Bronchial epithelial cell (primary cell): Measurements from ENCODE around the gene CADM1. TPM values are rescaled to one million over a fixed set of nuclear protein-coding genes. Genes with fewer than 3 reads are reported as not detected.

Experiments used
- DNase-seq: peaks from one replicate; pipeline ENCODE4 v3.0.0-alpha.2; 2010; ENCODE audit warnings: low read depth
- FAIRE-seq: peaks from 2 replicates; lab custom pipeline; 2011; peaks lifted over from hg19 to GRCh38; lab: Jason Lieb, UNC
- H3K27me3 ChIP-seq: 2 replicates; pipeline ENCODE4 v1.5.1; 2011; ENCODE audit warnings: low read length; ENCODE audit not compliant: control insufficient read depth, insufficient read depth
- H3K36me3 ChIP-seq: 2 replicates; pipeline ENCODE4 v1.5.1; 2011; ENCODE audit warnings: low read length; ENCODE audit not compliant: control insufficient read depth, insufficient read depth
- H3K4me3 ChIP-seq: 2 replicates; pipeline ENCODE4 v1.5.1; 2011; ENCODE audit warnings: mild to moderate bottlenecking, low read depth, low read length, control low read depth
- total RNA-seq: library from RNA; depleted of rRNA; stranded (reverse); fragments of >200 nt; gene quantifications from 2 replicates; pipeline ENCODE4 v1.2.1, GENCODE V29; 2014
- TF ChIP-seq, protein P1 (sequence below): IDR thresholded peaks from 2 replicates; pipeline ENCODE4 v1.5.1; 2011; ENCODE audit warnings: mild to moderate bottlenecking, moderate library complexity, low read length, control low read depth, inconsistent platforms; ENCODE audit not compliant: insufficient read depth, severe bottlenecking

Gene CADM1
- total RNA-seq, 1 donor from 2014 or later, result 1.6 TPM

DNA sequence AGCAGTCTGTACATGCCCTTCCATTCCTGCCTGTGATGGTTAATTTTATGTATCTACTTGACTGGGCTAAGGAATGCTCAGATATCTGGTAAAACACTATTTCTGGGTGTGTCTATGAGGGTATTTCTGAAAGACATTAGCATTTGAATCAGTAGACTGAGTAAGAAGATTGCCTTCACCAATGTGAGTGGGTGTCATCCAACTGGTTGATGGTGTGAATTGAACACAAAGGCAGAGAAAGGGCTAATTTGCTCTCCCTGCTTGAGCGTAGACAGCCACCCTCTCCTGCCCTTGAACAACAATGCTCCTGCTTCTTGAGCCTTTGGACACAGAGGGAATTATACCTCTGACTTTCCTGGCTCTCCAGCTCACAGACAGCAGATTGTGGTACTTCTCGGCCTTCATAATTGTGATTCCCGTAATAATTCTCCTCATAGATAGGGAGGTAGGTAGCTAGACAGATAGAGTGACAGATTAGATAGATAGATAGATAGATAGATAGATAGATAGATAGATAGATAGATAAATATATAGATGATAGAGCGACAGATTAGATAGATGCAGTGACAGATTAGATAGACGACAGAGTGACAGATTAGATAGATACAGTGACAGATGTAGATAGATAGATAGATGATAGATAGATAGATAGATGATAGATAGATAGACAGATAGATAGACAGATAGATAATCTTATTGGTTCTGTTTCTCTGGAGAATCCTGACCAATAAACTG is 370.6 kb downstream of the CADM1 start:
- no peak for FAIRE-seq

DNA sequence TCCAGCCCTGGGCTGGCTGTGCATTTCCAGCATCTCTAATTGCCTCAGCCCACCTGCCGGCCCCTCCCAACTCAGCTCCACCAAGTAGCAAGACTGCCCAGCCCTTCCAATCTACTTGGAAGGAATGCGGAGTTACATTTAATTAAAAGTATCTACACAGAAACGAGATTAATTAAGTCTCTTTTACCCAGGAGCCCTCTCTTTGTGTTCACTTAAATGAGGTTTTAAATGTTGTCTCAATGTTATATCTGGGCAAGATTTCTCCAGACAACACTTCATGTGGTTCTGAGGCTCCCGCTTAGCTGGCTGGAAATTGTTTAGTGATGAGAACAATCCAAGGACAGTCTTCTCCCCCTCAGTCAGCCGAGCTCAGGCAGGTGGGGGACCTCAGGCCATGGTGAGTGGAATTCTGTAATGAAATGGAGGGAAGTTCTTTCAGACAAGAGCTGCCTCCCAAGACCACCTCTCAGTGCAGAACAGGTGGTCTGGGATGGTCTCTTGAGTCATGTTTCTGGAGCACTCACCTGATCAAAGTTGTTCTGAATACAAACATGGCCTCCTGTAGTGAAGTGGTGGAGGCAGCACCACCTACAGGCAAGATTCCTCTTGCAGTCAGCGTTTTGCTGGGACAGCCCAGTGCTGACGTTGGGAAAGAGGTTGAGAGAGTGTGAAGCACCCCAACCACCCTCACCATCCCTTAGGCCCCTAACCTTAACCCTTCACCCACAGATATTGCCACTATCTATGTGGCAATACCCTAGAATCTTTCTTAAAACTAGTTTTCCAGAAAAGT is 371.6 kb downstream of the CADM1 start:
- Histone ChIP-seq H3K27me3 (no peaks in the 10 kb centered on the region), H3K4me3 (no peak overlapping the region), H3K36me3 (no peaks in the 10 kb centered on the region)
- DNase-seq (no peak), FAIRE-seq (no peak)
- TF ChIP-seq, protein P1, sequence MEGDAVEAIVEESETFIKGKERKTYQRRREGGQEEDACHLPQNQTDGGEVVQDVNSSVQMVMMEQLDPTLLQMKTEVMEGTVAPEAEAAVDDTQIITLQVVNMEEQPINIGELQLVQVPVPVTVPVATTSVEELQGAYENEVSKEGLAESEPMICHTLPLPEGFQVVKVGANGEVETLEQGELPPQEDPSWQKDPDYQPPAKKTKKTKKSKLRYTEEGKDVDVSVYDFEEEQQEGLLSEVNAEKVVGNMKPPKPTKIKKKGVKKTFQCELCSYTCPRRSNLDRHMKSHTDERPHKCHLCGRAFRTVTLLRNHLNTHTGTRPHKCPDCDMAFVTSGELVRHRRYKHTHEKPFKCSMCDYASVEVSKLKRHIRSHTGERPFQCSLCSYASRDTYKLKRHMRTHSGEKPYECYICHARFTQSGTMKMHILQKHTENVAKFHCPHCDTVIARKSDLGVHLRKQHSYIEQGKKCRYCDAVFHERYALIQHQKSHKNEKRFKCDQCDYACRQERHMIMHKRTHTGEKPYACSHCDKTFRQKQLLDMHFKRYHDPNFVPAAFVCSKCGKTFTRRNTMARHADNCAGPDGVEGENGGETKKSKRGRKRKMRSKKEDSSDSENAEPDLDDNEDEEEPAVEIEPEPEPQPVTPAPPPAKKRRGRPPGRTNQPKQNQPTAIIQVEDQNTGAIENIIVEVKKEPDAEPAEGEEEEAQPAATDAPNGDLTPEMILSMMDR, result peak; percentile 15

More for the DNA sequence above, 370.6 kb downstream of the CADM1 start:
- Histone ChIP-seq H3K27me3 (no peaks in the 10 kb centered on the region), H3K36me3 (no peaks in the 10 kb centered on the region), H3K4me3 (no peak overlapping the region)
- TF ChIP-seq, protein P1, result no peak
- DNase-seq, result no peak

DNA sequence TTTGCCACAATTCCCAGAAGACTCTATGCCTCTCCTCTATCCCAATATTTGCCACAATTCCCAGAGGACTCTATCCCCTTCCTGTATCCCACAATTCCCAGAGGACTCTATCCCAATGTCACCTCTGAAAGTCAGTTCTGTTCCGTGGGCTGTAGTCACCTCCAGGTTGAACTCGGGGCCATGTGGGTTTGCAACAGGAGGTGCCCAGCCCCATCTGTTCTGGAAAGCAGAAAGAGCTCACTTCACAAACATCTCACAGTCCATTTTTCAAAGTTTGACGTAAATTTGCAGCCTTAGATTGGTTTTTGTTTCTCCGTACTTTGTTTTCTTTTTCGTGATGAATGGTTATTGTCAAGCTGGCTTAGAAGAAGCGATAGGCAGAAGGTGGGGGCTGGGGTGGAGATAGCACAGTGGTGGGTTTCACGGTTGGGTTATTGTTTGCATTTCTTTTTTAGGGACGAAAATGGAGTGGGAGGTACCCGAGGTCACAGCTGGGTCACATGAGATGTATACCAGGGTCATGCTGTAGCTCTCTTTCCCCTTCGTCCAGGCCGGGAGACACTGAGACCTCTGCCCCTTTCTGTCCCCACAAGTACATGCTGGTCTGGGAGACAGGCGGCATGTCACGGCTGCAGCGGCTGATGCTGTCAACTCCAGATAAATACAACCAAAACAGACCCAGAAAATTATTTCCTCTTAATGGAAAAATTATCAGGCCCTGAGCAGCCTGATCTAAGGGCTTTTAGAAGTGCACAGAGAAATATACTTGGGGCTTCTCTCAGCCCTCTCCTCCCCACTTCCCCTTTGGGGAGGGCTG is 374.5 kb downstream of the CADM1 start:
- no peak overlapping the region for H3K4me3 ChIP-seq
- DNase-seq, result no peak
- no peak for FAIRE-seq
- H3K27me3 ChIP-seq, result no peaks in the 10 kb centered on the region
- no peaks in the 10 kb centered on the region for H3K36me3 ChIP-seq
- TF ChIP-seq, protein P1, result no peak

DNA sequence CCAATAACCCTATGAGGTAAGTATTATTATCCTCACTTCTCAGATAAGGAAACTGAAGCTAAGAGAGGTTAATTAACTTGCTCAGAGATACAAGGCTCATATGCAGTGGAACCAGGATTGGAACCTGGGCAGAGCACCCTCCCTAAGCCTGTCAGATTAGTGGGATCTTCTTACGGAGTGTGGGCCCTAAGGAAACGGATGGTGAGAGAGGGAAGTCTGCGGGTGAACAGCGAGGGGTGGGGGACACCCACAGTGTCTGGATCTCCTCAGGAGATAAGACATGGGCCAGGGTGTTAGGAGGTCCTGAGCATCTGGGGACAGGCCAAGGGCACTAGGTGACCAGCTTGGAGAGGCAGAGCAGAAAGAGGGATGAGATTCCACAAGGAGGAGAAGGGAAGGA is 376.0 kb downstream of the CADM1 start:
- no peak for DNase-seq
- no peak for FAIRE-seq
- no peaks in the 10 kb centered on the region for H3K36me3 ChIP-seq
- H3K4me3 ChIP-seq, result no peak overlapping the region
- TF ChIP-seq, protein P1, result no peak
- no peaks in the 10 kb centered on the region for H3K27me3 ChIP-seq

DNA sequence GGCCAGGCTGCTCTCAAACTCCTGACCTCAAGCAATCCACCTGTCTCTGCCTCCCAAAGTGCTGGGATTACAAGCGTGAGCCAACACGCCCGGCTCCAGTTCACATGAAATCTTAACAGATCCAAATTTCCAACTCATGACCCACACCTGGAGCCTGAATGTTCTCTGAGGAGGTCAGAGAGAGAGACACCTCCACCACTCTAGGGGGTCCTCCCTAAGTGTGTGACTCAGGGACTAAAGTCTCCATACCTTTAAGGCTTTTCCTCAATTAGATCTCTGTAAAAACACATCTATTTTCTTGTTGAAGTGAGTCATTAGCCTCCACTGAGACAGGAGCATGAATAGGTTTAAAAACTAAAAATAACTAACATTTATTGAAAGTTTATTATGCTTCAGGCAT is 376.4 kb downstream of the CADM1 start:
- TF ChIP-seq, protein P1, result no peak
- Histone ChIP-seq H3K36me3 (no peaks in the 10 kb centered on the region), H3K27me3 (no peaks in the 10 kb centered on the region), H3K4me3 (no peak overlapping the region)
- DNase-seq (no peak), FAIRE-seq (no peak)
